Erythroblast (primary cell): ENCODE measurements around the gene OGDH.

ENCODE experiments used
- GATA1 ChIP-seq: IDR thresholded peaks from 2 replicates; pipeline ENCODE4 v1.6.1; 2011; ENCODE audit warnings: low read depth, mild to moderate bottlenecking, control low read depth, low read length, moderate library complexity
- POLR2A ChIP-seq: IDR thresholded peaks from 2 replicates; pipeline ENCODE4 v1.6.1; 2011; ENCODE audit warnings: mild to moderate bottlenecking, low read length

DNA sequence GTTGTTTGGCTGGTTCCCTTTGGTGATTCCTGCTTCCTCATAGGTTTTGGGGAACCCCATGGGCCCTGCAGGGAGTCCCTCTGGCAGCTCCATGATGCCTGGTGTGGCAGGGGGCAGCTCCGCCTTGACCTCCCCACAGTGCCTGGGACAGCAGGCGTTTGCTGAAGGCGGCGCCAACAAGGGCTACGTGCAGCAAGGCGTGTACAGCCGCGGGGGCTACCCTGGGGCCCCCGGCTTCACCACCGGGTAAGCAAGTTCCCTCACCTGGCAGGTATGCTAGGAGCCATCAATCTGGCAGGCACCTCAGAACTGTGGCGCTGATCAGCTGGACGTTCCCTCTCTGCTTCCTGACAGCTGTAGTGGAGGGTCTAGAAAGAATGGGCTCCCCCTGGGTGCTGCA, 150.5 kb downstream of the OGDH start:
- TF ChIP-seq POLR2A (no peak), GATA1 (no peak)
